ENCODE measurements around the gene SMYD3.

Gene SMYD3

DNA sequence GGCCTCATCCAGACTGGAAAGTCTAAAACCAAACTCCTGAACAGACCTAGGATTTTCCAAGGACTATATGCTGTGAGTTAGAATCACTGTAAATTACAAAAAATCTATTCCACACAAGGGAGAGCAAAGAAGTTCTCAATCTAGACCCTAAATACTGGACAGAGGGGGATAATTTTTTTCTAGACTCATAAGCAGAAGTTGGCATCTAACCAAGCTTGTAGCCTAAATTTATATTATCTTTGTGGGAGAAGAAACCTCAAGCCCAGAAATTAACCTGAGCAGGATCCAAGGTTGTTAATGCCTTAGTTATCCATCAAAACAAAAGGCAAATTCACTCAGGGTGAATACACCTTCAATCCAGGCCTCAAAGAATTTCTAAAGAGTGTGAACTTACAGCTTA lies 290.2 kb downstream of the SMYD3 start:
- no peak for DNase-seq (ENCODE audit: low read depth)
- H3K4me3 ChIP-seq (ENCODE audit: low read length) = no peak overlapping the region
- TF ChIP-seq CTCF (conservative IDR thresholded peaks at IDR 0.05; ENCODE audit: low read depth, low read length) = no peak

- DNase-seq (ENCODE audit: low read depth) = no peak
- no peak for TF ChIP-seq CTCF (conservative IDR thresholded peaks at IDR 0.05; ENCODE audit: low read depth, low read length)
- H3K4me3 ChIP-seq (ENCODE audit: low read length) = no peak overlapping the region
Observed at GRCh38 chr1:246215510-246215903, 291.6 kb downstream of the SMYD3 start.

DNA sequence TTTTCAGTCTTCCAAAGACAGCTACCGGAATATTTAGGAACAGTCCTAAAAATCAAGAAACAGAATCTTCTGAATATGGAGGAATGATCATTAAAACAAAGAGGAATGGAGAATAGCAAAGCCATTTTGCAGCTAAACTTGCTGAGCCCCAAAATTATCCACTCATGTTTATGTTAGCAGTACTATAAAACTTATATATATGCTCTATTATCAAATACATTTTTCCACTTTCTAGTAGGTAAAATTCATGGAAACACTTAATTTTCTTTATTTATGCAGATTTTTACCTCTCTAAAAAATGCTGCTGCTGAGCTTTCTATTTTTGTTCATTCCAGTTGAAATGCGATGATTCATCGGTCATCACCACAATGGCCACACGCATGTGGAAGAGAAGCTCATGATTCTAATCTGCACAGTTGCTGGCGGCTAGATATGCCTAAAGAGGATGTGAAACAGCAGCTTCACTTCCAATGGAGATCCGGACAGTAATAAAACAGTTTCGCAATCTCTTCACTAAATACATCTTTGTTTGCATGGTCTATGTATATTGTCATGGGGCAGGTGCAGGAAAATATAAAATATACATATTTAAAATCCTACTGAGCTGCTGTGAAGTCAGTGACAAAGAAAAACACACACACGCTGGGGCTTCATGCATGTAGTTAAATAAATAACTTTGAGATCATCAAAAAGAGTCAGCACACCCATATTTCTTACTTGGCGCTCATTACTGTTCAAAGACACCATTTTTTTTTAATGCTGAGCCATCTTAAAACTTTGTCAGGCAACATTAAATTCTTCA lies 292.2 kb downstream of the SMYD3 start:
- no peak overlapping the region for H3K4me3 ChIP-seq (ENCODE audit: low read length)
- DNase-seq (ENCODE audit: low read depth) = peak; percentile 73
- TF ChIP-seq CTCF (conservative IDR thresholded peaks at IDR 0.05; ENCODE audit: low read depth, low read length) = no peak

GRCh38 chr1:246213947-246214346 lies 293.1 kb downstream of the SMYD3 start:
- no peak for TF ChIP-seq CTCF (conservative IDR thresholded peaks at IDR 0.05; ENCODE audit: low read depth, low read length)
- H3K4me3 ChIP-seq (ENCODE audit: low read length) = no peak overlapping the region
- DNase-seq (ENCODE audit: low read depth) = no peak

- TF ChIP-seq CTCF (conservative IDR thresholded peaks at IDR 0.05; ENCODE audit: low read depth, low read length) = no peak
- H3K4me3 ChIP-seq (ENCODE audit: low read length) = no peak overlapping the region
- no peak for DNase-seq (ENCODE audit: low read depth)
Observed at GRCh38 chr1:246213502-246213901, 293.6 kb downstream of the SMYD3 start.

GRCh38 chr1:246213036-246213435 lies 294.0 kb downstream of the SMYD3 start:
- no peak overlapping the region for H3K4me3 ChIP-seq (ENCODE audit: low read length)

More at GRCh38 chr1:246213036-246213435, 294.0 kb downstream of the SMYD3 start:
- no peak for DNase-seq (ENCODE audit: low read depth)
- no peak for TF ChIP-seq CTCF (conservative IDR thresholded peaks at IDR 0.05; ENCODE audit: low read depth, low read length)
